Fibroblast of skin of right quadriceps (primary cell): ENCODE measurements around the gene POLE.
A peak's percentile ranks its signal among the peaks of the same experiment; 100 is the strongest.
"Not testable (repeated sequence)": the region's sequence is repeated elsewhere in the genome, so short reads cannot be mapped to it uniquely, and the experiment has no call there.

Experiments used
- DNase-seq: peaks from one replicate; pipeline ENCODE4 v3.0.0-alpha.2; 2013

POLE gene

GRCh38 chr12:132608231-132609171, 78.6 kb downstream of the POLE start:
- DNase-seq, result no peak

GRCh38 chr12:132606927-132607326, 80.2 kb downstream of the POLE start:
- DNase-seq, result no peak

- no peak for DNase-seq
These were observed 80.7 kb downstream of the POLE start for GRCh38 chr12:132606466-132606865.

- DNase-seq, result no peak
These were observed 81.2 kb downstream of the POLE start for GRCh38 chr12:132605892-132606291.

GRCh38 chr12:132604668-132605441, 82.3 kb downstream of the POLE start:
- DNase-seq, result no peak

- no peak for DNase-seq
These were observed 83.0 kb downstream of the POLE start for GRCh38 chr12:132604151-132604618.

GRCh38 chr12:132603240-132604150, 83.6 kb downstream of the POLE start:
- no peak for DNase-seq

- no peak for DNase-seq
These were observed 84.4 kb downstream of the POLE start for GRCh38 chr12:132602572-132603239.

- DNase-seq, result no peak
These were observed 85.8 kb downstream of the POLE start for GRCh38 chr12:132601171-132601883.

- peak; percentile 63 for DNase-seq
These were observed 86.8 kb downstream of the POLE start for GRCh38 chr12:132600048-132601032.

- not testable (repeated sequence) for DNase-seq
These were observed 87.6 kb downstream of the POLE start for GRCh38 chr12:132599502-132599901.

- peak; percentile 70 for DNase-seq
These were observed 89.5 kb downstream of the POLE start for GRCh38 chr12:132597333-132598316.

GRCh38 chr12:132596016-132596415, 91.1 kb downstream of the POLE start:
- DNase-seq, result peak; percentile 60

- DNase-seq, result no peak
These were observed 92.0 kb downstream of the POLE start for GRCh38 chr12:132595183-132595582.

- peak; percentile 85 for DNase-seq
These were observed 93.2 kb downstream of the POLE start for GRCh38 chr12:132593938-132594358.

GRCh38 chr12:132593521-132593920, 93.6 kb downstream of the POLE start:
- DNase-seq, result no peak

GRCh38 chr12:132593071-132593470, 94.1 kb downstream of the POLE start:
- no peak for DNase-seq

- DNase-seq, result no peak
These were observed 94.7 kb downstream of the POLE start for GRCh38 chr12:132592282-132592970.
